WTC11 (cell line): ENCODE data around the gene SEMA6B. TPM values are rescaled to one million over a fixed set of nuclear protein-coding genes. Genes with fewer than 3 reads are reported as not detected.

ENCODE experiments used
- ATAC-seq: fragments of 200-7000 bp; cut with Tn5 transposase; 2 replicates; pipeline ENCODE4 v1.10.0; 2021; ENCODE audit warnings: mild to moderate bottlenecking, moderate library complexity
- CTCF ChIA-PET: fragments of 300-600 bp; sonication (Branson Sonifier 250); formaldehyde crosslinking; loops from one replicate; lab custom pipeline; 2021; ENCODE audit warnings: antibody characterized with exemption; lab: Charles Lee
- POLR2A ChIA-PET: fragments of 350-600 bp; sonication (Branson Sonifier 250); formaldehyde crosslinking; loops from one replicate; lab custom pipeline; 2021; ENCODE audit warnings: antibody characterized with exemption; lab: Charles Lee
- DNase-seq: peaks from one replicate; pipeline ENCODE4 v3.0.0; 2021; ENCODE audit warnings: low spot score
- H3K27ac Mint-ChIP-seq: 2 replicates; pipeline ENCODE4 v1.8.0; 2021; ENCODE audit warnings: mixed read lengths
- H3K27me3 Mint-ChIP-seq: 2 replicates; pipeline ENCODE4 v1.8.0; 2021; ENCODE audit warnings: low read depth, mild to moderate bottlenecking, moderate library complexity, mixed read lengths
- H3K36me3 Mint-ChIP-seq: 2 replicates; pipeline ENCODE4 v1.8.0; 2021; ENCODE audit warnings: mixed read lengths
- H3K4me1 Mint-ChIP-seq: 2 replicates; pipeline ENCODE4 v1.8.0; 2022; ENCODE audit warnings: mixed read lengths
- H3K4me3 Mint-ChIP-seq: 2 replicates; pipeline ENCODE4 v1.8.0; 2021; ENCODE audit warnings: mild to moderate bottlenecking, moderate library complexity, mixed read lengths
- H3K9me3 Mint-ChIP-seq: 2 replicates; pipeline ENCODE4 v1.8.0; 2021; ENCODE audit warnings: mixed read lengths
- ATF1 ChIP-seq: sonication (generic); formaldehyde crosslinking; IDR thresholded peaks from 2 replicates; pipeline ENCODE4 v1.8.1; 2023; ENCODE audit warnings: mild to moderate bottlenecking, moderate library complexity, missing genetic modification reagents
- GRHL2 ChIP-seq: fragments of 250-450 bp; sonication (Bioruptor Pico); IDR thresholded peaks from 2 replicates; pipeline ENCODE4 v1.8.0; 2022; ENCODE audit warnings: mild to moderate bottlenecking, moderate library complexity; ENCODE audit not compliant: insufficient replicate concordance, severe bottlenecking
- GTF2I ChIP-seq: fragments of 250-450 bp; sonication (Bioruptor Pico); conservative IDR thresholded peaks from 2 replicates; pipeline ENCODE4 v1.4.0; 2021; ENCODE audit warnings: mild to moderate bottlenecking
- OVOL2 ChIP-seq: fragments of 250-450 bp; sonication (Bioruptor Pico); IDR thresholded peaks from 2 replicates; pipeline ENCODE4 v1.9.0; 2021; ENCODE audit warnings: mild to moderate bottlenecking, borderline replicate concordance
- RORB ChIP-seq: fragments of 250-450 bp; sonication (Bioruptor Pico); IDR thresholded peaks from 2 replicates; pipeline ENCODE4 v1.9.0; 2021; ENCODE audit warnings: mild to moderate bottlenecking
- SMAD3 ChIP-seq: sonication (generic); formaldehyde crosslinking; IDR thresholded peaks from 2 replicates; pipeline ENCODE4 v1.8.0; 2022; ENCODE audit warnings: missing genetic modification reagents, mild to moderate bottlenecking, borderline replicate concordance
- ZNF232 ChIP-seq: sonication (generic); formaldehyde crosslinking; IDR thresholded peaks from 2 replicates; pipeline ENCODE4 v1.8.0; 2022; ENCODE audit warnings: mild to moderate bottlenecking, missing genetic modification reagents
- ZNF317 ChIP-seq: sonication (generic); formaldehyde crosslinking; IDR thresholded peaks from 2 replicates; pipeline ENCODE4 v1.8.1; 2023; ENCODE audit warnings: low read depth, mild to moderate bottlenecking, moderate library complexity, missing genetic modification reagents, borderline replicate concordance
- ZNF396 ChIP-seq: fragments of 250-450 bp; sonication (Bioruptor Pico); IDR thresholded peaks from 2 replicates; pipeline ENCODE4 v1.8.0; 2021; ENCODE audit warnings: mild to moderate bottlenecking, moderate library complexity, borderline replicate concordance
- ZNF416 ChIP-seq: fragments of 250-450 bp; sonication (Bioruptor Pico); IDR thresholded peaks from 2 replicates; pipeline ENCODE4 v1.9.0; 2021; ENCODE audit warnings: mild to moderate bottlenecking, inconsistent platforms
- ZNF423 ChIP-seq: fragments of 250-450 bp; sonication (Bioruptor Pico); IDR thresholded peaks from 2 replicates; pipeline ENCODE4 v2.1.2; 2022; ENCODE audit warnings: mild to moderate bottlenecking, moderate library complexity
- total RNA-seq: library from RNA; stranded (reverse); gene quantifications from 3 replicates; pipeline ENCODE4 v1.2.3, GENCODE V29; 2021
- TF ChIP-seq, protein P1 (sequence below): sonication (generic); formaldehyde crosslinking; conservative IDR thresholded peaks from 2 replicates; pipeline ENCODE4 v1.8.1; 2022; ENCODE audit warnings: mild to moderate bottlenecking, missing genetic modification reagents
- TF ChIP-seq, protein P2 (sequence below): fragments of 200-600 bp; IDR thresholded peaks from 2 replicates; pipeline ENCODE4 v1.8.0; 2022; ENCODE audit warnings: antibody characterized with exemption
- TF ChIP-seq, protein P3 (sequence below): fragments of 250-450 bp; sonication (Bioruptor Pico); conservative IDR thresholded peaks from 2 replicates; pipeline ENCODE4 v1.9.0; 2021; ENCODE audit warnings: mild to moderate bottlenecking
- TF ChIP-seq, protein P4 (sequence below): fragments of 250-450 bp; sonication (Bioruptor Pico); IDR thresholded peaks from 2 replicates; pipeline ENCODE4 v1.9.0; 2021; ENCODE audit warnings: mild to moderate bottlenecking, borderline replicate concordance
- TF ChIP-seq, protein P5 (sequence below): sonication (generic); formaldehyde crosslinking; IDR thresholded peaks from 2 replicates; pipeline ENCODE4 v1.8.0; 2022; ENCODE audit warnings: missing genetic modification reagents

The SEMA6B gene
- total RNA-seq, 1 experiment from 2014 or later, result 45.1 TPM

DNA sequence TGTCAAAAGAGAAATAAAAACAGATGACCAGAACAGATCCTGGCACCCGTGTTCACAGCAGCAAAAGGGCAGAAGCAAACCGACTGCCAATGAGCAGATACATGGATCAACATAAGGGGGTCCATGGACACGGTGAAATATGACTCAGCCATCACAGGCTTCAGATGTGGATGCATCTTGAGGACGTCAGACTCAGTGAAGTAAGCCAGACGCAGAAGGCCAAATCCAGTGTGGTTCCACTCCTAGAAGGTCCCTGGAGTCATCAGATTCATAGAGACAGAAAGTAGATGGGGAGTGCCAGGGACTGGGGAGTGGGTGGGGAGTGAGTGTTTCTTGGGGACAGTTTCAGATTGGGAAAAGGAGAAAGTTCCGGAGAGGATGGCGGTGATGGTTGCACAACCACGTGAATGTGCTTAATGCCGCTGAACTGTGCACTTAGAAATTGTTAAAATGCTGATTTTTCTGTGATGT lies 28.8 kb upstream of the SEMA6B start:
- no peaks in the 10 kb centered on the region for H3K36me3 Mint-ChIP-seq
- no peak overlapping the region for H3K27ac Mint-ChIP-seq
- peaks cover 21% of the 10 kb centered on the region for H3K4me1 Mint-ChIP-seq
- no peaks in the 10 kb centered on the region for H3K9me3 Mint-ChIP-seq
- ChIA-PET POLR2A (no interaction called here), CTCF (interaction anchor here (2.0 kb wide), 1 partner anchor 48 kb away, joined by 4 read pairs; no protein-coding TSS in a partner anchor)
- DNase-seq, result no peak
- H3K27me3 Mint-ChIP-seq, result peaks cover 56% of the 10 kb centered on the region
- ATAC-seq, result no peak
- no peak overlapping the region for H3K4me3 Mint-ChIP-seq
- TF ChIP-seq, protein P1, sequence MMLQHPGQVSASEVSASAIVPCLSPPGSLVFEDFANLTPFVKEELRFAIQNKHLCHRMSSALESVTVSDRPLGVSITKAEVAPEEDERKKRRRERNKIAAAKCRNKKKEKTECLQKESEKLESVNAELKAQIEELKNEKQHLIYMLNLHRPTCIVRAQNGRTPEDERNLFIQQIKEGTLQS (CRISPR knock-in tag), result no peak
- no peak for TF ChIP-seq ZNF232 (CRISPR knock-in tag)
- no peak for TF ChIP-seq ZNF416 (CRISPR knock-in tag)
- TF ChIP-seq OVOL2 (CRISPR knock-in tag), result no peak
- TF ChIP-seq, protein P2, sequence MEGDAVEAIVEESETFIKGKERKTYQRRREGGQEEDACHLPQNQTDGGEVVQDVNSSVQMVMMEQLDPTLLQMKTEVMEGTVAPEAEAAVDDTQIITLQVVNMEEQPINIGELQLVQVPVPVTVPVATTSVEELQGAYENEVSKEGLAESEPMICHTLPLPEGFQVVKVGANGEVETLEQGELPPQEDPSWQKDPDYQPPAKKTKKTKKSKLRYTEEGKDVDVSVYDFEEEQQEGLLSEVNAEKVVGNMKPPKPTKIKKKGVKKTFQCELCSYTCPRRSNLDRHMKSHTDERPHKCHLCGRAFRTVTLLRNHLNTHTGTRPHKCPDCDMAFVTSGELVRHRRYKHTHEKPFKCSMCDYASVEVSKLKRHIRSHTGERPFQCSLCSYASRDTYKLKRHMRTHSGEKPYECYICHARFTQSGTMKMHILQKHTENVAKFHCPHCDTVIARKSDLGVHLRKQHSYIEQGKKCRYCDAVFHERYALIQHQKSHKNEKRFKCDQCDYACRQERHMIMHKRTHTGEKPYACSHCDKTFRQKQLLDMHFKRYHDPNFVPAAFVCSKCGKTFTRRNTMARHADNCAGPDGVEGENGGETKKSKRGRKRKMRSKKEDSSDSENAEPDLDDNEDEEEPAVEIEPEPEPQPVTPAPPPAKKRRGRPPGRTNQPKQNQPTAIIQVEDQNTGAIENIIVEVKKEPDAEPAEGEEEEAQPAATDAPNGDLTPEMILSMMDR, result no peak
- no peak for TF ChIP-seq ZNF423
- no peak for TF ChIP-seq RORB (CRISPR knock-in tag)
- no peak for TF ChIP-seq SMAD3 (CRISPR knock-in tag)
- no peak for TF ChIP-seq GRHL2 (CRISPR knock-in tag)
- TF ChIP-seq, protein P3, sequence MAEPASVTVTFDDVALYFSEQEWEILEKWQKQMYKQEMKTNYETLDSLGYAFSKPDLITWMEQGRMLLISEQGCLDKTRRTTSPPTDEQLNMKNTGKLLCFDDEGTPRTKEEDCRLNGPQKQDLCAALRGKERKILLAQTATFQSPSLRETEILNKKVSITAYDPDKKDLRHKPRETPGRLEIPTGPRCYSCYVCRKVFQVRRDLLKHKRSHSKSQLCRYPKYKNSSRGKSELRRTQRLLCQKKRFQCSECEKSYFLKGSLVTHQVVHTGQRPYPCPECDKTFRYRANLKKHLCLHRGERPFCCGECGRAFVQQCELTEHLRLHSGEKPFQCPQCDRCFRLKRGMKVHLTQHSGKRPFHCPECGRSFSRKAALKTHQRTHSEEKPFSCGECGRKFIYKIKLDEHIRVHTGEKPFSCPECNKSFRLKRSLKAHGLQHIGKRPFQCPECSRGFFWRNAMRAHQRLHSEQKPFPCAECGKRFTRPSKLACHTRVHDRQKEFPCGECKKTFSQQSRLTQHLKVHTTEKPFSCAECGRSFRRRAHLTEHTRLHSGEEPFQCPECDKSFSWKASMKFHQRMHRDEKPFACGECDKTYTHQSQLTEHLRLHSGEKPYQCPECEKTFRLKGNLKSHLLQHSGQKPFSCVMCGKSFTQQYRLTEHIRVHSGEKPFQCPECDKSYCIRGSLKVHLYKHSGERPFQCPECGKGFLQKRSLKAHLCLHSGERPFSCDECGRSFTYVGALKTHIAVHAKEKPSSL, result no peak
- no peak for TF ChIP-seq ATF1 (CRISPR knock-in tag)
- TF ChIP-seq, all 79 proteins: peak for 0

DNA sequence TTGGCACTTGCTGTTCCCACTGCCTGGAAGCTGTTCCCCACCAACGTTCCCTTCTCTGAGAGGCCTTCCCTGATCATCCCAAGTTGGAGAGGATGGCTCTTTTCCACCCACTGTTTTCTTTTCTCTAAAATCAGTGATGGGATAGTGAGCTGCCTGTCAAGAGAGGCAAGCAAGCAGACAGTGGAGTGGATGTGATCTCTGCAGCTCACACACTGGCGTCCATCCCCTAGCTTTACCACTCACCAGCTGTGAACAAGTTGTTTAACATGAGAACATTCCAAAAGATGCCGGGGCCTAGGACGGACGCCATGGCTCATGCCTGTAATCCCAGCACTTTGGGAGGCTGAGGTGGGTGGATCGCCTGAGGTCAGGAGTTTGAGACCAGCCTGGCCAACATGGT lies 28.0 kb upstream of the SEMA6B start:
- POLR2A ChIA-PET, result no interaction called here
- ATAC-seq, result no peak

More for the DNA sequence above, 28.0 kb upstream of the SEMA6B start:
- H3K4me1 Mint-ChIP-seq, result peaks cover 20% of the 10 kb centered on the region
- CTCF ChIA-PET, result interaction anchor here (1.1 to 2.4 kb wide), 3 partner anchors 11 to 49 kb away, joined by 3 to 10 read pairs (median 4); no protein-coding TSS in a partner anchor
- no peaks in the 10 kb centered on the region for H3K9me3 Mint-ChIP-seq
- no peak overlapping the region for H3K27ac Mint-ChIP-seq
- no peak overlapping the region for H3K4me3 Mint-ChIP-seq
- H3K36me3 Mint-ChIP-seq, result no peaks in the 10 kb centered on the region
- TF ChIP-seq RORB (CRISPR knock-in tag), result no peak
- 0 out of 2 replicates have a peak, but pooled peaks have one; percentile 40 for TF ChIP-seq GTF2I (CRISPR knock-in tag)
- TF ChIP-seq, protein P1 (CRISPR knock-in tag), result no peak
- TF ChIP-seq, protein P4, sequence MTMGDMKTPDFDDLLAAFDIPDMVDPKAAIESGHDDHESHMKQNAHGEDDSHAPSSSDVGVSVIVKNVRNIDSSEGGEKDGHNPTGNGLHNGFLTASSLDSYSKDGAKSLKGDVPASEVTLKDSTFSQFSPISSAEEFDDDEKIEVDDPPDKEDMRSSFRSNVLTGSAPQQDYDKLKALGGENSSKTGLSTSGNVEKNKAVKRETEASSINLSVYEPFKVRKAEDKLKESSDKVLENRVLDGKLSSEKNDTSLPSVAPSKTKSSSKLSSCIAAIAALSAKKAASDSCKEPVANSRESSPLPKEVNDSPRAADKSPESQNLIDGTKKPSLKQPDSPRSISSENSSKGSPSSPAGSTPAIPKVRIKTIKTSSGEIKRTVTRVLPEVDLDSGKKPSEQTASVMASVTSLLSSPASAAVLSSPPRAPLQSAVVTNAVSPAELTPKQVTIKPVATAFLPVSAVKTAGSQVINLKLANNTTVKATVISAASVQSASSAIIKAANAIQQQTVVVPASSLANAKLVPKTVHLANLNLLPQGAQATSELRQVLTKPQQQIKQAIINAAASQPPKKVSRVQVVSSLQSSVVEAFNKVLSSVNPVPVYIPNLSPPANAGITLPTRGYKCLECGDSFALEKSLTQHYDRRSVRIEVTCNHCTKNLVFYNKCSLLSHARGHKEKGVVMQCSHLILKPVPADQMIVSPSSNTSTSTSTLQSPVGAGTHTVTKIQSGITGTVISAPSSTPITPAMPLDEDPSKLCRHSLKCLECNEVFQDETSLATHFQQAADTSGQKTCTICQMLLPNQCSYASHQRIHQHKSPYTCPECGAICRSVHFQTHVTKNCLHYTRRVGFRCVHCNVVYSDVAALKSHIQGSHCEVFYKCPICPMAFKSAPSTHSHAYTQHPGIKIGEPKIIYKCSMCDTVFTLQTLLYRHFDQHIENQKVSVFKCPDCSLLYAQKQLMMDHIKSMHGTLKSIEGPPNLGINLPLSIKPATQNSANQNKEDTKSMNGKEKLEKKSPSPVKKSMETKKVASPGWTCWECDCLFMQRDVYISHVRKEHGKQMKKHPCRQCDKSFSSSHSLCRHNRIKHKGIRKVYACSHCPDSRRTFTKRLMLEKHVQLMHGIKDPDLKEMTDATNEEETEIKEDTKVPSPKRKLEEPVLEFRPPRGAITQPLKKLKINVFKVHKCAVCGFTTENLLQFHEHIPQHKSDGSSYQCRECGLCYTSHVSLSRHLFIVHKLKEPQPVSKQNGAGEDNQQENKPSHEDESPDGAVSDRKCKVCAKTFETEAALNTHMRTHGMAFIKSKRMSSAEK, result no peak
- TF ChIP-seq ZNF317 (CRISPR knock-in tag), result no peak
- TF ChIP-seq, protein P5, sequence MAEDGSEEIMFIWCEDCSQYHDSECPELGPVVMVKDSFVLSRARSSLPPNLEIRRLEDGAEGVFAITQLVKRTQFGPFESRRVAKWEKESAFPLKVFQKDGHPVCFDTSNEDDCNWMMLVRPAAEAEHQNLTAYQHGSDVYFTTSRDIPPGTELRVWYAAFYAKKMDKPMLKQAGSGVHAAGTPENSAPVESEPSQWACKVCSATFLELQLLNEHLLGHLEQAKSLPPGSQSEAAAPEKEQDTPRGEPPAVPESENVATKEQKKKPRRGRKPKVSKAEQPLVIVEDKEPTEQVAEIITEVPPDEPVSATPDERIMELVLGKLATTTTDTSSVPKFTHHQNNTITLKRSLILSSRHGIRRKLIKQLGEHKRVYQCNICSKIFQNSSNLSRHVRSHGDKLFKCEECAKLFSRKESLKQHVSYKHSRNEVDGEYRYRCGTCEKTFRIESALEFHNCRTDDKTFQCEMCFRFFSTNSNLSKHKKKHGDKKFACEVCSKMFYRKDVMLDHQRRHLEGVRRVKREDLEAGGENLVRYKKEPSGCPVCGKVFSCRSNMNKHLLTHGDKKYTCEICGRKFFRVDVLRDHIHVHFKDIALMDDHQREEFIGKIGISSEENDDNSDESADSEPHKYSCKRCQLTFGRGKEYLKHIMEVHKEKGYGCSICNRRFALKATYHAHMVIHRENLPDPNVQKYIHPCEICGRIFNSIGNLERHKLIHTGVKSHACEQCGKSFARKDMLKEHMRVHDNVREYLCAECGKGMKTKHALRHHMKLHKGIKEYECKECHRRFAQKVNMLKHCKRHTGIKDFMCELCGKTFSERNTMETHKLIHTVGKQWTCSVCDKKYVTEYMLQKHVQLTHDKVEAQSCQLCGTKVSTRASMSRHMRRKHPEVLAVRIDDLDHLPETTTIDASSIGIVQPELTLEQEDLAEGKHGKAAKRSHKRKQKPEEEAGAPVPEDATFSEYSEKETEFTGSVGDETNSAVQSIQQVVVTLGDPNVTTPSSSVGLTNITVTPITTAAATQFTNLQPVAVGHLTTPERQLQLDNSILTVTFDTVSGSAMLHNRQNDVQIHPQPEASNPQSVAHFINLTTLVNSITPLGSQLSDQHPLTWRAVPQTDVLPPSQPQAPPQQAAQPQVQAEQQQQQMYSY (CRISPR knock-in tag), result no peak
- TF ChIP-seq ZNF396 (CRISPR knock-in tag), result no peak
- no peak for DNase-seq
- H3K27me3 Mint-ChIP-seq, result peaks cover 60% of the 10 kb centered on the region
